HepG2 (cell line): ENCODE data around the gene SASH1. TPM values are rescaled to one million over a fixed set of nuclear protein-coding genes. Genes with fewer than 3 reads are reported as not detected.

Experiments
- ATAC-seq: fragments of 200-7000 bp; cut with Tn5 transposase; 3 replicates; pipeline ENCODE4 v1.9.1; 2020; ENCODE audit warnings: mild to moderate bottlenecking, moderate library complexity
- BruUV-seq: library from RNA; stranded (reverse); fragments of 400-500 nt; replicated peaks from 2 replicates; lab custom pipeline; 2021; lab: Mats Ljungman, UMichigan
- CTCF ChIA-PET: fragments of 300-600 bp; formaldehyde crosslinking; extraction: SDS; loops from one replicate; lab custom pipeline; 2021; ENCODE audit warnings: low total read pairs, inconsistent platforms, low intra/inter-chr PET ratio; lab: Yijun Ruan, JAX
- POLR2A ChIA-PET: fragments of 350-600 bp; sonication (Branson Sonifier 250); formaldehyde crosslinking; loops from one replicate; lab custom pipeline; 2020; ENCODE audit warnings: antibody characterized with exemption, inconsistent platforms; lab: Yijun Ruan, JAX
- DNase-seq: peaks from one replicate; pipeline ENCODE4 v3.0.0-alpha.2; 2015; ENCODE audit warnings: low spot score
- FAIRE-seq: peaks from 3 replicates; lab custom pipeline; 2011; peaks lifted over from hg19 to GRCh38; lab: Jason Lieb, UNC
- H2AFZ ChIP-seq: one replicate; pipeline ENCODE4 v1.6.1; 2011; ENCODE audit warnings: low read length, inconsistent platforms
- H3K27ac ChIP-seq: fragments of 300-600 bp; 3 replicates; pipeline ENCODE4 v1.8.0; 2011; ENCODE audit warnings: mixed run types, mild to moderate bottlenecking, mixed read lengths, low read length, inconsistent platforms; ENCODE audit not compliant: insufficient read depth; ENCODE audit errors: extremely low read length
- H3K27me3 ChIP-seq, 2 experiments: fragments of 200-600 bp in 1 of 2; 2 replicates in 1 of 2; 3 replicates in 1 of 2; pipeline versions ENCODE4 v1.6.0 to v1.8.0; 2011; ENCODE audit warnings: low read length in 2 of 2, mild to moderate bottlenecking in 2 of 2, moderate library complexity in 2 of 2, inconsistent platforms in 1 of 2; ENCODE audit not compliant: insufficient read depth in 2 of 2, control insufficient read depth in 1 of 2
- H3K36me3 ChIP-seq, 2 experiments: fragments of 200-600 bp in 1 of 2; replicated peaks in 1 of 2; 2 replicates in 1 of 2; 3 replicates in 1 of 2; pipeline versions ENCODE4 v1.5.1 to v1.8.0; 2011; ENCODE audit warnings: low read length in 2 of 2, inconsistent platforms in 1 of 2; ENCODE audit not compliant: insufficient read depth in 2 of 2, control insufficient read depth in 1 of 2
- H3K4me1 ChIP-seq: 2 replicates; pipeline ENCODE4 v1.5.1; 2012; ENCODE audit warnings: low read length, inconsistent platforms; ENCODE audit not compliant: insufficient read depth
- H3K4me2 ChIP-seq: 2 replicates; pipeline ENCODE4 v1.6.0; 2011; ENCODE audit warnings: low read depth, low read length, inconsistent platforms
- H3K4me3 ChIP-seq, 3 experiments: fragments of 200-600 bp in 1 of 3; sonication (generic), shearing (Covaris generic) in 1 of 3; replicated peaks in 1 of 3; 2 replicates each; pipeline ENCODE4 v1.5.1; 2011 to 2016; ENCODE audit warnings: low read length in 3 of 3, inconsistent platforms in 2 of 3, low read depth in 2 of 3, mild to moderate bottlenecking in 2 of 3, control low read depth in 1 of 3, mixed read lengths in 1 of 3; ENCODE audit not compliant: insufficient read depth in 1 of 3
- H3K79me2 ChIP-seq: one replicate; pipeline ENCODE4 v1.6.1; 2011; ENCODE audit warnings: low read length, inconsistent platforms; ENCODE audit not compliant: insufficient read depth
- H3K9ac ChIP-seq: 2 replicates; pipeline ENCODE4 v1.6.0; 2011; ENCODE audit warnings: mild to moderate bottlenecking, low read depth, low read length, inconsistent platforms; ENCODE audit not compliant: insufficient read depth
- H3K9me3 ChIP-seq: 2 replicates; pipeline ENCODE4 v1.5.1; 2012; ENCODE audit warnings: mild to moderate bottlenecking, low read length
- H4K20me1 ChIP-seq: 2 replicates; pipeline ENCODE4 v1.6.0; 2011; ENCODE audit warnings: inconsistent platforms, mild to moderate bottlenecking, low read length, moderate library complexity; ENCODE audit not compliant: insufficient read depth
- CREM ChIP-seq, 2 experiments: sonication (generic) in 1 of 2; formaldehyde crosslinking in 1 of 2; IDR thresholded peaks; 2 replicates each; pipeline versions ENCODE4 v1.4.0 to v1.6.1; 2016 to 2020; ENCODE audit warnings: antibody characterized with exemption in 1 of 2, mild to moderate bottlenecking in 1 of 2, missing genetic modification reagents in 1 of 2
- NFYB ChIP-seq: sonication (generic); formaldehyde crosslinking; IDR thresholded peaks from 2 replicates; pipeline ENCODE4 v1.4.0; 2020; ENCODE audit warnings: missing genetic modification reagents
- PPARG ChIP-seq: conservative IDR thresholded peaks from 2 replicates; pipeline ENCODE4 v1.6.1; 2016; ENCODE audit warnings: missing biosample characterization, missing genetic modification reagents
- PRMT3 ChIP-seq: sonication (generic); formaldehyde crosslinking; IDR thresholded peaks from 2 replicates; pipeline ENCODE4 v1.8.1; 2022; ENCODE audit warnings: low read depth, mild to moderate bottlenecking, moderate library complexity, missing genetic modification reagents, borderline replicate concordance
- PRPF4 ChIP-seq: fragments of 200-400 bp; formaldehyde crosslinking; IDR thresholded peaks from 2 replicates; pipeline ENCODE4 v1.6.1; 2016; ENCODE audit warnings: low read length, low read depth; ENCODE audit not compliant: poor library complexity, severe bottlenecking
- SAP130 ChIP-seq: IDR thresholded peaks from 2 replicates; pipeline ENCODE4 v1.6.1; 2016; ENCODE audit warnings: low read depth
- ZNF607 ChIP-seq: sonication (generic); formaldehyde crosslinking; IDR thresholded peaks from 2 replicates; pipeline ENCODE4 v1.5.1; 2020; ENCODE audit warnings: missing genetic modification reagents, mild to moderate bottlenecking, borderline replicate concordance
- ZNF674 ChIP-seq: sonication (generic); formaldehyde crosslinking; IDR thresholded peaks from 2 replicates; pipeline ENCODE4 v1.5.0; 2020; ENCODE audit warnings: low read depth, mild to moderate bottlenecking, missing genetic modification reagents
- WGBS: methylation state at CpG from one replicate; pipeline ENCODE4 v1.1.6; 2017; ENCODE audit warnings: low lambda C conversion rate; 5-methylcytosine and 5-hydroxymethylcytosine counted together
- in situ Hi-C: cut with HindIII; loops from 2 replicates; pipeline ENCODE4 v1.10.0; 2017; ENCODE audit warnings: low pct_unique_long_range_greater_than_20kb; ENCODE audit not compliant: extremely low pct_ligation_motif_present
- intact Hi-C: fragments of 100-400 bp; cut with micrococcal nuclease; formaldehyde crosslinking; loops from one replicate; pipeline ENCODE4 v1.10.0; 2022; ENCODE audit not compliant: unreplicated experiment
- polyA plus RNA-seq, 8 experiments: library from polyadenylated mRNA; depleted of rRNA in 3 of 8; stranded (reverse) in 7 of 8; unstranded in 1 of 8; fragments of >200 nt; fragmentation: Illumina TruSeq in 4 of 8; extraction: Trizol in 4 of 8; gene quantifications; 2 replicates each; pipeline versions ENCODE4 v1.2.1 to v1.2.3, GENCODE V29; 2011 to 2016; ENCODE audit warnings: low read depth in 4 of 8, missing spikeins in 1 of 8, mixed read lengths in 1 of 8; ENCODE audit not compliant: insufficient read depth in 1 of 8
- total RNA-seq, 5 experiments: library from RNA; depleted of rRNA; stranded (reverse); fragments of >200 nt; fragmentation: Illumina TruSeq; extraction: Trizol; gene quantifications; 2 replicates each; pipeline ENCODE4 v1.2.3, GENCODE V29; 2016; ENCODE audit warnings: low read depth in 1 of 5
- TF ChIP-seq, protein P1 (sequence below): sonication (generic); formaldehyde crosslinking; IDR thresholded peaks from 2 replicates; pipeline ENCODE4 v1.9.0; 2021; ENCODE audit warnings: missing genetic modification reagents, borderline replicate concordance
- TF ChIP-seq, protein P2 (sequence below): sonication (generic); formaldehyde crosslinking; IDR thresholded peaks from 2 replicates; pipeline ENCODE4 v1.4.0; 2020; ENCODE audit warnings: missing genetic modification reagents, low read depth, mild to moderate bottlenecking, borderline replicate concordance
- TF ChIP-seq, protein P3 (sequence below): IDR thresholded peaks from 2 replicates; pipeline ENCODE4 v1.6.1; 2012; ENCODE audit warnings: low read length, improper control_type of control experiment
- TF ChIP-seq, protein P4 (sequence below): sonication (generic); formaldehyde crosslinking; IDR thresholded peaks from 2 replicates; pipeline ENCODE4 v1.5.0; 2020; ENCODE audit warnings: mild to moderate bottlenecking, missing genetic modification reagents
- TF ChIP-seq, protein P5 (sequence below): sonication (generic); formaldehyde crosslinking; IDR thresholded peaks from 2 replicates; pipeline ENCODE4 v1.8.0; 2022; ENCODE audit warnings: missing genetic modification reagents, mild to moderate bottlenecking, inconsistent platforms, borderline replicate concordance

SASH1 gene
- total and polyA plus RNA-seq, 2 of the 13 experiments (the other 11 are each of a cell fraction or from before 2014, with no cell fraction given) = 7.5 to 8.2 TPM

DNA sequence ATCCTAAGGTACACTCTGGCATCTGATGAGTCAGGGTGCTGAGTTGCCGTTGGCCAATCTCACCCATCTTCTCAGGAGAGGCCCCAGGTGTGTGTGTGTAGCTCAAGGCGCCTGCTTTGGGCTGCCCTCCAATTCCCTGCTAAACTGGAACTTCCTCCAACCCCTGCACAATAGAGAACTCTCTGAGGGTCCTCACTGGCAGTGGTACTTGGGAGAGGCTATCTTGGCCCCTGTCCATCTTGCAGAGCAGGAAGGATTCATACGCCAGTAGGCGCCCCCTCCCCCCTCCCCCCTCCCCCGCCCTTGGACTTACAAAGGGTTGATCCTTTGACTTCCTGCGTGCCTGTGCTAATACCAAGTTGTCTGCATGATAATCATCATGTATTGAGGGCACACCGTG lies 173.6 kb downstream of the SASH1 start:
- Histone ChIP-seq H3K9me3 (no peaks in the 10 kb centered on the region), H3K36me3 (peaks cover 4 to 19% of the 10 kb centered on the region in 2 experiments), H3K4me2 (no peak overlapping the region), H2AFZ (no peak overlapping the region), H3K79me2 (no peaks in the 10 kb centered on the region), H3K4me3 (no peak overlapping the region), H3K9ac (no peak overlapping the region), H3K27ac (no peak overlapping the region), H4K20me1 (no peaks in the 10 kb centered on the region), H3K4me1 (no peaks in the 10 kb centered on the region), H3K27me3 (no peaks in the 10 kb centered on the region)
- FAIRE-seq (no peak), ATAC-seq (no peak), DNase-seq (no peak)
- in situ Hi-C loops = no loop called here
- no TSS peak for BruUV-seq
- POLR2A ChIA-PET = no interaction called here
- WGBS = 94% methylated on average over 4 of the region's 7 CpGs
- intact Hi-C loops = no loop called here
- CTCF ChIA-PET = no interaction called here
- TF ChIP-seq CREM (IDR thresholded peaks at IDR 0.05) (no peak), CREM (CRISPR knock-in tag; IDR thresholded peaks at IDR 0.05) (no peak), ZNF674 (no peak), NFYB (CRISPR knock-in tag) (no peak), PRMT3 (CRISPR knock-in tag) (no peak), PRPF4 (no peak), PPARG (CRISPR knock-in tag) (no peak), ZNF607 (no peak), SAP130 (CRISPR knock-in tag) (no peak)
- TF ChIP-seq, protein P1, sequence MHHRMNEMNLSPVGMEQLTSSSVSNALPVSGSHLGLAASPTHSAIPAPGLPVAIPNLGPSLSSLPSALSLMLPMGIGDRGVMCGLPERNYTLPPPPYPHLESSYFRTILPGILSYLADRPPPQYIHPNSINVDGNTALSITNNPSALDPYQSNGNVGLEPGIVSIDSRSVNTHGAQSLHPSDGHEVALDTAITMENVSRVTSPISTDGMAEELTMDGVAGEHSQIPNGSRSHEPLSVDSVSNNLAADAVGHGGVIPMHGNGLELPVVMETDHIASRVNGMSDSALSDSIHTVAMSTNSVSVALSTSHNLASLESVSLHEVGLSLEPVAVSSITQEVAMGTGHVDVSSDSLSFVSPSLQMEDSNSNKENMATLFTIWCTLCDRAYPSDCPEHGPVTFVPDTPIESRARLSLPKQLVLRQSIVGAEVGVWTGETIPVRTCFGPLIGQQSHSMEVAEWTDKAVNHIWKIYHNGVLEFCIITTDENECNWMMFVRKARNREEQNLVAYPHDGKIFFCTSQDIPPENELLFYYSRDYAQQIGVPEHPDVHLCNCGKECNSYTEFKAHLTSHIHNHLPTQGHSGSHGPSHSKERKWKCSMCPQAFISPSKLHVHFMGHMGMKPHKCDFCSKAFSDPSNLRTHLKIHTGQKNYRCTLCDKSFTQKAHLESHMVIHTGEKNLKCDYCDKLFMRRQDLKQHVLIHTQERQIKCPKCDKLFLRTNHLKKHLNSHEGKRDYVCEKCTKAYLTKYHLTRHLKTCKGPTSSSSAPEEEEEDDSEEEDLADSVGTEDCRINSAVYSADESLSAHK (CRISPR knock-in tag) = no peak
- TF ChIP-seq, protein P2, sequence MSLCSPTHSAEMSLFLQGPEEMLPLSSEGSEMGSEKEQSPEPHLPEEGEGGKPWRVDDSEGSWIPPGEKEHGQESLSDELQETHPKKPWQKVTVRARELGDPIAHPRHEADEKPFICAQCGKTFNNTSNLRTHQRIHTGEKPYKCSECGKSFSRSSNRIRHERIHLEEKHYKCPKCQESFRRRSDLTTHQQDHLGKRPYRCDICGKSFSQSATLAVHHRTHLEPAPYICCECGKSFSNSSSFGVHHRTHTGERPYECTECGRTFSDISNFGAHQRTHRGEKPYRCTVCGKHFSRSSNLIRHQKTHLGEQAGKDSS (CRISPR knock-in tag) = no peak
- TF ChIP-seq, protein P3, sequence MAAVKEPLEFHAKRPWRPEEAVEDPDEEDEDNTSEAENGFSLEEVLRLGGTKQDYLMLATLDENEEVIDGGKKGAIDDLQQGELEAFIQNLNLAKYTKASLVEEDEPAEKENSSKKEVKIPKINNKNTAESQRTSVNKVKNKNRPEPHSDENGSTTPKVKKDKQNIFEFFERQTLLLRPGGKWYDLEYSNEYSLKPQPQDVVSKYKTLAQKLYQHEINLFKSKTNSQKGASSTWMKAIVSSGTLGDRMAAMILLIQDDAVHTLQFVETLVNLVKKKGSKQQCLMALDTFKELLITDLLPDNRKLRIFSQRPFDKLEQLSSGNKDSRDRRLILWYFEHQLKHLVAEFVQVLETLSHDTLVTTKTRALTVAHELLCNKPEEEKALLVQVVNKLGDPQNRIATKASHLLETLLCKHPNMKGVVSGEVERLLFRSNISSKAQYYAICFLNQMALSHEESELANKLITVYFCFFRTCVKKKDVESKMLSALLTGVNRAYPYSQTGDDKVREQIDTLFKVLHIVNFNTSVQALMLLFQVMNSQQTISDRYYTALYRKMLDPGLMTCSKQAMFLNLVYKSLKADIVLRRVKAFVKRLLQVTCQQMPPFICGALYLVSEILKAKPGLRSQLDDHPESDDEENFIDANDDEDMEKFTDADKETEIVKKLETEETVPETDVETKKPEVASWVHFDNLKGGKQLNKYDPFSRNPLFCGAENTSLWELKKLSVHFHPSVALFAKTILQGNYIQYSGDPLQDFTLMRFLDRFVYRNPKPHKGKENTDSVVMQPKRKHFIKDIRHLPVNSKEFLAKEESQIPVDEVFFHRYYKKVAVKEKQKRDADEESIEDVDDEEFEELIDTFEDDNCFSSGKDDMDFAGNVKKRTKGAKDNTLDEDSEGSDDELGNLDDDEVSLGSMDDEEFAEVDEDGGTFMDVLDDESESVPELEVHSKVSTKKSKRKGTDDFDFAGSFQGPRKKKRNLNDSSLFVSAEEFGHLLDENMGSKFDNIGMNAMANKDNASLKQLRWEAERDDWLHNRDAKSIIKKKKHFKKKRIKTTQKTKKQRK = no peak
- TF ChIP-seq, protein P4, sequence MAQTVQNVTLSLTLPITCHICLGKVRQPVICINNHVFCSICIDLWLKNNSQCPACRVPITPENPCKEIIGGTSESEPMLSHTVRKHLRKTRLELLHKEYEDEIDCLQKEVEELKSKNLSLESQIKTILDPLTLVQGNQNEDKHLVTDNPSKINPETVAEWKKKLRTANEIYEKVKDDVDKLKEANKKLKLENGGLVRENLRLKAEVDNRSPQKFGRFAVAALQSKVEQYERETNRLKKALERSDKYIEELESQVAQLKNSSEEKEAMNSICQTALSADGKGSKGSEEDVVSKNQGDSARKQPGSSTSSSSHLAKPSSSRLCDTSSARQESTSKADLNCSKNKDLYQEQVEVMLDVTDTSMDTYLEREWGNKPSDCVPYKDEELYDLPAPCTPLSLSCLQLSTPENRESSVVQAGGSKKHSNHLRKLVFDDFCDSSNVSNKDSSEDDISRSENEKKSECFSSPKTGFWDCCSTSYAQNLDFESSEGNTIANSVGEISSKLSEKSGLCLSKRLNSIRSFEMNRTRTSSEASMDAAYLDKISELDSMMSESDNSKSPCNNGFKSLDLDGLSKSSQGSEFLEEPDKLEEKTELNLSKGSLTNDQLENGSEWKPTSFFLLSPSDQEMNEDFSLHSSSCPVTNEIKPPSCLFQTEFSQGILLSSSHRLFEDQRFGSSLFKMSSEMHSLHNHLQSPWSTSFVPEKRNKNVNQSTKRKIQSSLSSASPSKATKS = no peak
- TF ChIP-seq, protein P5, sequence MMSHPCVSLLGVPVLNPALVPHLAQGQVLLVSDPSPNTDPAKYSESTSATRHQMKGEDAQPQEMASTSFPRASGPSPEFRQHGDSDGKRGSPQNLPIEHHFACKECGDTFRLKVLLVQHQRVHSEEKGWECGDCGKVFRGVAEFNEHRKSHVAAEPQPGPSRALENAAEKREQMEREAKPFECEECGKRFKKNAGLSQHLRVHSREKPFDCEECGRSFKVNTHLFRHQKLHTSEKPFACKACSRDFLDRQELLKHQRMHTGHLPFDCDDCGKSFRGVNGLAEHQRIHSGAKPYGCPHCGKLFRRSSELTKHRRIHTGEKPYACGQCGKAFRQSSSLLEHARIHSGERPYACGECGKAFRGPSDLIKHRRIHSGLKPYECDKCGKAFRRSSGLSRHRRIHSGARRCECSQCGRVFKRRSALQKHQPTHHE (CRISPR knock-in tag) = no peak
